Measurements from ENCODE around the gene UBTF. TPM values are rescaled to one million over a fixed set of nuclear protein-coding genes. Genes with fewer than 3 reads are reported as not detected.

Gene UBTF
- total and polyA plus RNA-seq, 2 of the 8 experiments (the other 6 are each of a cell fraction or from before 2014, with no cell fraction given) = 14.7 to 106 TPM

DNA sequence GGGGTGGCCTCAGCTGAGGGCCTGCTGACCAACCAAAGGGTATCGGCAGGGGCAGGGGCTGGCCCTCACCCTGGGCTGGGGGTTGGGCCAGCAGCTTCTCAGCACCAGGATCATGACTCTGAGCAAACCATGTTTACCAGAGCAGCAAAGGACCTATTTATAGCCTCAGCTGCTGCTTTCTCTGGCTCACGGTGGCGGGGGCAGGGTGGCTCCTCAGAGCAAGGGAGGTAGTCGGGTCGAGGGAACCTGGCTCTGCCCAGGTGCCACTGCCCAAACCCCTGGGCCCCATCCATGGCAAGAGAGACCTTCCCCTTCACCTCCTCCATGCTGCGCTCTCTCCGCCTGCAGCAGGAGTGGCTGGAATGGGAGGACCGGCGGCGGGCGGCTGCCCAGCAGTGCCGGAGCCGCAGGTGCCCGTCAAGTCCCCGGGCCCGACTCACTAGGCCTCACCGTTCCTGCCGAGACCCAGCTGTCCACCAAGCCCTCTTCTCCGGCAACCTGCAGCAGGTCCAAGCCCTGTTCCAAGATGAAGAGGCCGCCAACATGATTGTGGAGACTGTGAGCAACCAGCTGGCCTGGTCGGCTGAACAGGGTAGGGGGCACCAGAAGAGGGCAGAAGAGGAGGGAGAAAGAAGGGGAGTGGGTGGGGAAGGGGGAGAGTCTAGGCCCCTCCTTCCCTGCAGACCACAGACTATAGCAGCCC lies 48.8 kb downstream of the UBTF start, which contains the start of gene ASB16 (continued):
- TF ChIP-seq RBBP5 (IDR thresholded peaks at IDR 0.05; ENCODE audit: borderline replicate concordance, low read depth, low read length) = 0 out of 2 replicates have a peak, but pooled peaks have one; percentile 61
- TF ChIP-seq KDM4A (IDR thresholded peaks at IDR 0.05; ENCODE audit: low read depth, low read length, severe bottlenecking) = no peak
- no peak for TF ChIP-seq SUZ12 (IDR thresholded peaks at IDR 0.05; ENCODE audit: low read length)
- TF ChIP-seq BACH1 (IDR thresholded peaks at IDR 0.05; ENCODE audit: low read length) = no peak
- TF ChIP-seq EP300 (IDR thresholded peaks at IDR 0.05; ENCODE audit: borderline replicate concordance in 1 of 2, low read depth in 2 of 2, low read length in 2 of 2) = no peak
- peak; percentile 52 to 58; a peak in 3 of 4 replicates for TF ChIP-seq RAD21 (IDR thresholded peaks at IDR 0.05 in 1 of 2, conservative IDR thresholded peaks at IDR 0.05 in 1 of 2; ENCODE audit: low read depth in 2 of 2, low read length in 2 of 2)
